Retinal pigment epithelial cell (primary cell): Measurements from ENCODE around the gene ST7.

Experiments used
- DNase-seq: peaks from one replicate; pipeline ENCODE4 v3.0.0-alpha.2; 2010; ENCODE audit warnings: low read depth
- H3K4me3 ChIP-seq: 2 replicates; pipeline ENCODE4 v1.5.1; 2011; ENCODE audit warnings: mild to moderate bottlenecking, low read length, control low read depth, moderate library complexity
- TF ChIP-seq, protein P1 (sequence below): conservative IDR thresholded peaks from 2 replicates; pipeline ENCODE4 v1.5.1; 2011; ENCODE audit warnings: low read depth, low read length, control low read depth, inconsistent platforms

Gene ST7

DNA sequence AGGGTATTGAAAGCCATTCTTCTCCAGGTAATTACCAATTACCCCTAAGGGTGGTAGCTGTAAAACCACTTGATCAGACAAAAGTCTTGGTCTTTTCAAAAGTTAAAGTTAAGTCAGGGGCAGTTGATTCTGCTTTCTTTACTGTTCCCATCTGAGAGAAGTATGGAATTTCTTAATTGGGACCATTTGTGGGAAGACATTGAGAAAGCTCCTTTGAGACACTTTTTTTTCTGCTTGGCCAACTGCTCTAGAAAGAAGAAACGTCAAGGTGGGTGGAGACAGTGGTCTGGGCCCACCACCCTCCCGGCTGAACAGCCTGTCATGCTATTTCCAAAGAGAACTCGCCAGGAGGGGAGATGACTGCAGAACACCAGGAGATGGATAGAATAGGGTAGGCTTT lies 324.3 kb downstream of the ST7 start:
- no peak for DNase-seq
- TF ChIP-seq, protein P1, sequence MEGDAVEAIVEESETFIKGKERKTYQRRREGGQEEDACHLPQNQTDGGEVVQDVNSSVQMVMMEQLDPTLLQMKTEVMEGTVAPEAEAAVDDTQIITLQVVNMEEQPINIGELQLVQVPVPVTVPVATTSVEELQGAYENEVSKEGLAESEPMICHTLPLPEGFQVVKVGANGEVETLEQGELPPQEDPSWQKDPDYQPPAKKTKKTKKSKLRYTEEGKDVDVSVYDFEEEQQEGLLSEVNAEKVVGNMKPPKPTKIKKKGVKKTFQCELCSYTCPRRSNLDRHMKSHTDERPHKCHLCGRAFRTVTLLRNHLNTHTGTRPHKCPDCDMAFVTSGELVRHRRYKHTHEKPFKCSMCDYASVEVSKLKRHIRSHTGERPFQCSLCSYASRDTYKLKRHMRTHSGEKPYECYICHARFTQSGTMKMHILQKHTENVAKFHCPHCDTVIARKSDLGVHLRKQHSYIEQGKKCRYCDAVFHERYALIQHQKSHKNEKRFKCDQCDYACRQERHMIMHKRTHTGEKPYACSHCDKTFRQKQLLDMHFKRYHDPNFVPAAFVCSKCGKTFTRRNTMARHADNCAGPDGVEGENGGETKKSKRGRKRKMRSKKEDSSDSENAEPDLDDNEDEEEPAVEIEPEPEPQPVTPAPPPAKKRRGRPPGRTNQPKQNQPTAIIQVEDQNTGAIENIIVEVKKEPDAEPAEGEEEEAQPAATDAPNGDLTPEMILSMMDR, result no peak
- H3K4me3 ChIP-seq, result no peak overlapping the region

DNA sequence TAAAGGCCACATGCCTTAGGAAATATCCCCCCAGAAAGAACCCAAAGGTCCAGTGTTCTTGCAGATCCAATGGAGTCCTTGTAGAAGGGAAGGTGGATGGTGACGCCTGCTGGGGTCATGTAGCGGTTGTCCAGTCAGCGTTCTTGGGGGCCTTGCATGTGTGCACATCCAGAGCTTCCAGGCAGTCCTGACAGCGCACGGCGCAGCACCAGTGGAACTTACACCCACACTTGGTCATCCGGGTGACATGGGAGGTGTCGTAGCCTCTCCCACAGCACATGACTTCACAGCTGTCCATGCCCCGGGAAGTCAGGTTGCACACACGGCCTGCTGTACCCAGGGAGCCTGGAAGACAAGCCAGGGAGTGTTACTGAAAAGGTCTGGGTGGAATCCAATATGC lies 324.7 kb downstream of the ST7 start:
- no peak overlapping the region for H3K4me3 ChIP-seq
- no peak for DNase-seq
- TF ChIP-seq, protein P1, result no peak

DNA sequence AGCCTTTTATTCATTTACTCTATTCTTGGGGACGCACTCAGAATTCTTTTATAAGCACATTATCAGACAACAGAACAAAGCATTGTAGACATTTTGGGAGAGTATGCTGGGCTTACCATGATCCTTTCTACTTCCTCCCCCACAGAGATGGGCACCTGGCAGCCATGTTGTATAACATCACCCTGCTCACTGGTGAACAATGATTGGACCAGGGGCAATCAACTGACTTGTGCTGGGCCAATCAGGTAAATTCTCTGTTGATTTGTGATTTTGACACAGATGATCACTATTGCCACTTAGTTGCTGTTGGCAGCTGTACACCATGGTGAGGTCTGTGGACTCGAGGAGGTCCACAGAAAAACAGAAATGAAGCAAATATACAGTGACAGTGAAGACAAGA lies 325.9 kb downstream of the ST7 start:
- TF ChIP-seq, protein P1, result no peak
- DNase-seq, result no peak
- H3K4me3 ChIP-seq, result no peak overlapping the region
